GM18505 (cell line): ENCODE data around the gene SAMD8.
"Not testable (repeated sequence)": the region's sequence is repeated elsewhere in the genome, so short reads cannot be mapped to it uniquely, and the experiment has no call there.

Source experiments
- ATAC-seq: cut with Tn5 transposase; IDR thresholded peaks from one replicate; pipeline ENCODE4 v1.9.1; 2021; ENCODE audit not compliant: unreplicated experiment
- POLR2A ChIP-seq: IDR thresholded peaks from 4 replicates; pipeline ENCODE4 v1.6.1; 2011; ENCODE audit warnings: borderline replicate concordance; ENCODE audit not compliant: insufficient read depth, insufficient read length; ENCODE audit errors: extremely low read depth

Gene SAMD8

GRCh38 chr10:75209921-75210281, 98.4 kb downstream of the SAMD8 start:
- peak; percentile 41 for ATAC-seq

GRCh38 chr10:75210282-75211006, 99.0 kb downstream of the SAMD8 start, which contains the start of gene VDAC2:
VDAC2 (plus strand) TSS chr10:75210796; CDS start chr10:75211159, 363 bp downstream.
- peak; percentile 63 for TF ChIP-seq POLR2A
- ATAC-seq: peak; percentile 90

More at GRCh38 chr10:75209921-75210281, 98.4 kb downstream of the SAMD8 start:
- TF ChIP-seq POLR2A: no peak

- TF ChIP-seq POLR2A: no peak
- no peak for ATAC-seq
Observed at GRCh38 chr10:75211007-75211691, 99.7 kb downstream of the SAMD8 start.

- ATAC-seq: no peak
- TF ChIP-seq POLR2A: no peak
Observed at GRCh38 chr10:75212343-75212742, 100.9 kb downstream of the SAMD8 start.

- ATAC-seq: no peak
- TF ChIP-seq POLR2A: no peak
Observed at GRCh38 chr10:75220274-75220673, 108.8 kb downstream of the SAMD8 start.

GRCh38 chr10:75221492-75221891, 110.0 kb downstream of the SAMD8 start:
- not testable (repeated sequence) for ATAC-seq

- no peak for TF ChIP-seq POLR2A
- ATAC-seq: no peak
Observed at GRCh38 chr10:75223507-75223906, 112.1 kb downstream of the SAMD8 start.

- ATAC-seq: no peak
- no peak for TF ChIP-seq POLR2A
Observed at GRCh38 chr10:75226095-75226494, 114.6 kb downstream of the SAMD8 start.

- no peak for TF ChIP-seq POLR2A
- no peak for ATAC-seq
Observed at GRCh38 chr10:75226656-75227055, 115.2 kb downstream of the SAMD8 start.

- no peak for ATAC-seq
- TF ChIP-seq POLR2A: no peak
Observed at GRCh38 chr10:75228278-75228677, 116.8 kb downstream of the SAMD8 start.

GRCh38 chr10:75228834-75229233, 117.4 kb downstream of the SAMD8 start:
- ATAC-seq: no peak
- TF ChIP-seq POLR2A: no peak

- TF ChIP-seq POLR2A: no peak
- ATAC-seq: no peak
Observed at GRCh38 chr10:75229971-75230370, 118.5 kb downstream of the SAMD8 start.

- peak; percentile 25 for ATAC-seq
- TF ChIP-seq POLR2A: no peak
Observed at GRCh38 chr10:75230600-75231038, 119.2 kb downstream of the SAMD8 start.
